Skin epidermis (tissue), 12 donors: ENCODE measurements around the gene ANKS4B.
"Not testable (repeated sequence)": the region's sequence is repeated elsewhere in the genome, so short reads cannot be mapped to it uniquely, and the experiment has no call there.

Experiments used
- H3K27ac ChIP-seq, 21 experiments: fragments of 200-600 bp; sonication (generic) in 11 of 21; one replicate each; pipeline ENCODE4 v1.5.0; 2020; ENCODE audit warnings: mild to moderate bottlenecking in 3 of 21, inconsistent platforms in 2 of 21, moderate library complexity in 2 of 21
- H3K4me3 ChIP-seq, 7 experiments: fragments of 200-600 bp; sonication (generic) in 2 of 7; one replicate each; pipeline ENCODE4 v1.5.0; 2020; ENCODE audit warnings: inconsistent platforms in 2 of 7, mild to moderate bottlenecking in 2 of 7, moderate library complexity in 1 of 7

The ANKS4B gene

GRCh38 chr16:21233521-21234150, at the start of gene ANKS4B:
Gene ANKS4B (plus strand): TSS chr16:21233699. CDS start chr16:21233738, 39 bp downstream.
- no peak within 1 kb of the TSS for H3K4me3 ChIP-seq
- no peak within 1 kb of the TSS for H3K27ac ChIP-seq

- H3K27ac ChIP-seq: no peak overlapping the region
- H3K4me3 ChIP-seq: no peak overlapping the region
These were observed 49.5 kb upstream of the ANKS4B start for GRCh38 chr16:21183995-21184394.

- Histone ChIP-seq H3K4me3 (no peak overlapping the region), H3K27ac (no peak overlapping the region)
These were observed 48.7 kb upstream of the ANKS4B start for GRCh38 chr16:21184834-21185233.

GRCh38 chr16:21185659-21186325, 47.7 kb upstream of the ANKS4B start:
- no peak overlapping the region for H3K27ac ChIP-seq
- no peak overlapping the region for H3K4me3 ChIP-seq

- H3K27ac ChIP-seq: no peak overlapping the region
- H3K4me3 ChIP-seq: no peak overlapping the region
These were observed 47.2 kb upstream of the ANKS4B start for GRCh38 chr16:21186326-21186691.

- Histone ChIP-seq H3K4me3 (no peak overlapping the region), H3K27ac (no peak overlapping the region)
These were observed 44.2 kb upstream of the ANKS4B start for GRCh38 chr16:21189311-21189710.

- H3K4me3 ChIP-seq: no peak overlapping the region
- H3K27ac ChIP-seq: no peak overlapping the region
These were observed 43.5 kb upstream of the ANKS4B start for GRCh38 chr16:21190013-21190412.

GRCh38 chr16:21190599-21190998, 42.9 kb upstream of the ANKS4B start:
- Histone ChIP-seq H3K4me3 (no peak overlapping the region), H3K27ac (no peak overlapping the region)

GRCh38 chr16:21192991-21193390, 40.5 kb upstream of the ANKS4B start:
- no peak overlapping the region for H3K27ac ChIP-seq
- no peak overlapping the region for H3K4me3 ChIP-seq

- Histone ChIP-seq H3K27ac (no peak overlapping the region), H3K4me3 (no peak overlapping the region)
These were observed 38.7 kb upstream of the ANKS4B start for GRCh38 chr16:21194771-21195301.

- not testable (repeated sequence) for H3K4me3 ChIP-seq, H3K27ac ChIP-seq
These were observed 38.2 kb upstream of the ANKS4B start for GRCh38 chr16:21195330-21195729.

GRCh38 chr16:21197112-21197511, 36.4 kb upstream of the ANKS4B start:
- Histone ChIP-seq H3K27ac (no peak overlapping the region), H3K4me3 (no peak overlapping the region)

- Histone ChIP-seq H3K4me3 (no peak overlapping the region), H3K27ac (no peak overlapping the region)
These were observed 35.9 kb upstream of the ANKS4B start for GRCh38 chr16:21197621-21198020.

GRCh38 chr16:21199607-21200218, 33.8 kb upstream of the ANKS4B start:
- Histone ChIP-seq H3K4me3 (no peak overlapping the region), H3K27ac (no peak overlapping the region)

GRCh38 chr16:21203155-21203797, 30.2 kb upstream of the ANKS4B start:
- Histone ChIP-seq H3K4me3 (no peak overlapping the region), H3K27ac (no peak overlapping the region)

GRCh38 chr16:21205303-21205702, 28.2 kb upstream of the ANKS4B start:
- no peak overlapping the region for H3K4me3 ChIP-seq
- no peak overlapping the region for H3K27ac ChIP-seq

GRCh38 chr16:21206550-21206949, 26.9 kb upstream of the ANKS4B start:
- Histone ChIP-seq H3K27ac (no peak overlapping the region), H3K4me3 (no peak overlapping the region)

GRCh38 chr16:21208446-21209230, 24.9 kb upstream of the ANKS4B start:
- no peak overlapping the region for H3K4me3 ChIP-seq
- no peak overlapping the region for H3K27ac ChIP-seq

- Histone ChIP-seq H3K27ac (no peak within 1 kb of the TSS), H3K4me3 (no peak within 1 kb of the TSS)
These were observed 22.0 kb upstream of the ANKS4B start, which contains the start of gene ZP2 for GRCh38 chr16:21211486-21211885. Gene ZP2 (minus strand): TSS chr16:21211574. CDS start chr16:21211547, 27 bp downstream.

GRCh38 chr16:21214086-21214485, 19.4 kb upstream of the ANKS4B start:
- no peak overlapping the region for H3K4me3 ChIP-seq

More at GRCh38 chr16:21214086-21214485, 19.4 kb upstream of the ANKS4B start:
- H3K27ac ChIP-seq: no peak overlapping the region
